Stomach (tissue), 9 donors: Measurements from ENCODE around the gene NTRK3. TPM values are rescaled to one million over a fixed set of nuclear protein-coding genes. Genes with fewer than 3 reads are reported as not detected.

ENCODE experiments used
- DNase-seq, 2 donors: peaks; one replicate each; pipeline versions ENCODE4 v3.0.0 to v3.0.0-alpha.2; 2013 to 2019
- H3K27ac ChIP-seq, 5 donors: fragments of 200-600 bp in 4 of 5; sonication (generic) in 4 of 5; one replicate each; pipeline ENCODE4 v1.5.1; 2013 to 2019; ENCODE audit warnings: mild to moderate bottlenecking in 1 of 5, moderate library complexity in 1 of 5
- H3K27me3 ChIP-seq, 3 donors: fragments of 200-600 bp; sonication (generic); one replicate each; pipeline ENCODE4 v1.5.1; 2017 to 2019; ENCODE audit warnings: mixed run types in 1 of 3
- H3K36me3 ChIP-seq, 4 donors: fragments of 200-600 bp; sonication (generic); 1 replicate in 3 of 4; 2 replicates in 1 of 4; pipeline ENCODE4 v1.5.1; 2016 to 2019
- H3K4me1 ChIP-seq, 4 donors: fragments of 200-600 bp; sonication (generic); one replicate each; pipeline ENCODE4 v1.5.1; 2016 to 2019
- H3K4me3 ChIP-seq, 4 donors: fragments of 200-600 bp; sonication (generic) in 3 of 4; one replicate each; pipeline ENCODE4 v1.5.1; 2016 to 2019; ENCODE audit warnings: mild to moderate bottlenecking in 1 of 4
- H3K9me3 ChIP-seq, 4 donors: fragments of 200-600 bp; sonication (generic); one replicate each; pipeline ENCODE4 v1.5.1; 2016 to 2019
- EP300 ChIP-seq: sonication (generic); formaldehyde crosslinking; IDR thresholded peaks from one replicate; pipeline ENCODE4 v1.6.1; 2017; ENCODE audit warnings: antibody characterized with exemption
- POLR2A ChIP-seq, 4 donors: fragments of 450-650 bp; IDR thresholded peaks; one replicate each; pipeline ENCODE4 v1.6.1; 2016; ENCODE audit warnings: antibody characterized with exemption in 4 of 4, control low read depth in 2 of 4, mild to moderate bottlenecking in 1 of 4, moderate library complexity in 1 of 4
- POLR2AphosphoS5 ChIP-seq, 3 donors: sonication (generic); formaldehyde crosslinking; IDR thresholded peaks; one replicate each; pipeline ENCODE4 v1.6.1; 2016; ENCODE audit warnings: antibody characterized with exemption in 3 of 3
- WGBS, 5 donors: extraction: QIAGEN DNeasy Blood & Tissue Kit in 3 of 5; methylation state at CpG; one replicate each; pipeline versions ENCODE4 v1.1.5 to v1.1.7; 2013 to 2018; 5-methylcytosine and 5-hydroxymethylcytosine counted together
- intact Hi-C: fragments of 100-400 bp; cut with DNase I; formaldehyde crosslinking; loops from one replicate; pipeline ENCODE4 v1.15.1; 2023; ENCODE audit warnings: low total_unique reads
- polyA plus RNA-seq, 3 donors: library from polyadenylated mRNA; stranded (reverse); fragments of 200-250 nt; gene quantifications; one replicate each; pipeline ENCODE4 v1.2.3, GENCODE V29; 2013
- total RNA-seq, 5 donors: library from RNA; depleted of rRNA; stranded (reverse); fragments of >200 nt; gene quantifications; one replicate each; pipeline versions ENCODE4 v1.1.0 to v1.2.3, GENCODE V29; 2014 to 2016
- TF ChIP-seq, protein P1 (sequence below), 7 experiments: fragments of 450-650 bp in 4 of 7; fragments of 200-600 bp in 3 of 7; sonication (generic) in 3 of 7; IDR thresholded peaks; one replicate each; pipeline ENCODE4 v1.5.1; 2016 to 2019; ENCODE audit warnings: antibody characterized with exemption in 7 of 7, control low read depth in 2 of 7, mild to moderate bottlenecking in 1 of 7
- donor health status: healthy with polysubstance abuse.
- donor health status: Bipolar disorder and iron deficiency.
- donor health status: healthy.

The NTRK3 gene
- total and polyA plus RNA-seq, 8 donors: under 0.01 to 18.2 (median 1.0) TPM; not detected in 1

DNA sequence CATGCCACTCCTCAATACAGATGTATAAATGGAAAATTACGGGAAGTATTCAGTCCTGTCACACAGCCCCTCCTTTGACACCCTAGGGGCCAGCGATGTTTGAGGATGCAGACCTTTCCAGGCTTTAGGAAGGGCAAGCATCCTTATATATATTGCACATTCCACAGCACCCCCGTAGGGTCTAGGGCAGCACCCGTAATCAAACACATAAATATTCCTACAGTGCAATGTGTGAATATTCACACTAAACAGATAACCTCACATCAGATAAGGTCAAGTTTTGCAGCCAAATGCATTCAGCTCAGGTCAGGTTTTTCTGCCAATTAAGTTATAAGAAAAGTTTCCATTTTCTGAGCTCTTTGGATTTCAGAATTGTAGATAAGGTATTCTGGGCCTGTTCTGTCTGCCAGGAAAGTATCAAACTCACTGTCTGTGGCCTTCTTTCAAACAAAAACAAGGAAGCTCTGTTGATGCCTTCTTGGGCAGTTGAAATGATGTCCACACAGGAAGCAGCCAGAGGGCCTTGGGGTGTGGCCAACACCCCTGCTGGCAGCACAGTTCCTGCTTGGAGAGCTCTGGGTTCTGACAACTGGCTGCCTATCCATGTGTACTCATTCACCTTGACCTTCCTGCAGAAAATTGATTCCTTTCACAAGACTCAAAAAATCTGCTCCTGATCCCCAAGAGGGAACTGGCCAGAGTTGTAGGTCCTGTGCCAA is 427.0 kb downstream of the NTRK3 start:
- WGBS, 5 donors: 60 to 76% (median 69%) methylated on average over 4 of the region's 4 CpGs
- Histone ChIP-seq H3K36me3 (no peaks in the 10 kb centered on the region), H3K27me3 (no peaks in the 10 kb centered on the region), H3K27ac (no peak overlapping the region), H3K9me3 (no peaks in the 10 kb centered on the region), H3K4me3 (no peak overlapping the region), H3K4me1 (no peaks in the 10 kb centered on the region)
- TF ChIP-seq, protein P1, sequence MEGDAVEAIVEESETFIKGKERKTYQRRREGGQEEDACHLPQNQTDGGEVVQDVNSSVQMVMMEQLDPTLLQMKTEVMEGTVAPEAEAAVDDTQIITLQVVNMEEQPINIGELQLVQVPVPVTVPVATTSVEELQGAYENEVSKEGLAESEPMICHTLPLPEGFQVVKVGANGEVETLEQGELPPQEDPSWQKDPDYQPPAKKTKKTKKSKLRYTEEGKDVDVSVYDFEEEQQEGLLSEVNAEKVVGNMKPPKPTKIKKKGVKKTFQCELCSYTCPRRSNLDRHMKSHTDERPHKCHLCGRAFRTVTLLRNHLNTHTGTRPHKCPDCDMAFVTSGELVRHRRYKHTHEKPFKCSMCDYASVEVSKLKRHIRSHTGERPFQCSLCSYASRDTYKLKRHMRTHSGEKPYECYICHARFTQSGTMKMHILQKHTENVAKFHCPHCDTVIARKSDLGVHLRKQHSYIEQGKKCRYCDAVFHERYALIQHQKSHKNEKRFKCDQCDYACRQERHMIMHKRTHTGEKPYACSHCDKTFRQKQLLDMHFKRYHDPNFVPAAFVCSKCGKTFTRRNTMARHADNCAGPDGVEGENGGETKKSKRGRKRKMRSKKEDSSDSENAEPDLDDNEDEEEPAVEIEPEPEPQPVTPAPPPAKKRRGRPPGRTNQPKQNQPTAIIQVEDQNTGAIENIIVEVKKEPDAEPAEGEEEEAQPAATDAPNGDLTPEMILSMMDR (IDR thresholded peaks at IDR 0.05): no peak
- no peak for TF ChIP-seq EP300
- TF ChIP-seq POLR2AphosphoS5 (IDR thresholded peaks at IDR 0.05): no peak
- no peak for TF ChIP-seq POLR2A (IDR thresholded peaks at IDR 0.05)
- intact Hi-C loops: no loop called here
- DNase-seq: no peak

DNA sequence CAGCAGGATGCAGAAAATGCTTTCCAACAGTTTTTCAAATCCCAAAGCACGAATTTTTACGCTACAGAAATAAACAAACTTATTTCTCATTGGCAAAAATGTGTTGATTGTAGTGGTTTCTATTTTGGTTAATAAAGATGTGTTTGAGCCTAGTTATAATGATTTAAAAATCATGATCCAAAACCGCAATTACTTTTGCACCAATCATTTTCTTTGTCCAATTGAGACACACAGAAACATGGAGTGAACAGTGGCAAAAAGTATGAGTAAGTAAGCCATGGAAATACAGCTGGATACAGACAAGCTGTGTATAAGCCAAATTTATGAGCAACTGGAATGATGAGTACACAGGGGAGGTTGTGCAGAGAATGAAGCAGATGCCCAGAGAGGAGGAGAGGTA is 427.9 kb downstream of the NTRK3 start:
- WGBS, 5 donors: 61 to 76% (median 69%) methylated on average over 3 of the region's 3 CpGs
- Histone ChIP-seq H3K27me3 (no peaks in the 10 kb centered on the region), H3K36me3 (no peaks in the 10 kb centered on the region), H3K9me3 (no peaks in the 10 kb centered on the region), H3K27ac (no peak overlapping the region), H3K4me3 (no peak overlapping the region), H3K4me1 (no peaks in the 10 kb centered on the region)
- intact Hi-C loops: no loop called here
- TF ChIP-seq POLR2A (IDR thresholded peaks at IDR 0.05) (no peak), POLR2AphosphoS5 (IDR thresholded peaks at IDR 0.05) (no peak), EP300 (no peak)
- TF ChIP-seq, protein P1 (IDR thresholded peaks at IDR 0.05): no peak
- DNase-seq: no peak

DNA sequence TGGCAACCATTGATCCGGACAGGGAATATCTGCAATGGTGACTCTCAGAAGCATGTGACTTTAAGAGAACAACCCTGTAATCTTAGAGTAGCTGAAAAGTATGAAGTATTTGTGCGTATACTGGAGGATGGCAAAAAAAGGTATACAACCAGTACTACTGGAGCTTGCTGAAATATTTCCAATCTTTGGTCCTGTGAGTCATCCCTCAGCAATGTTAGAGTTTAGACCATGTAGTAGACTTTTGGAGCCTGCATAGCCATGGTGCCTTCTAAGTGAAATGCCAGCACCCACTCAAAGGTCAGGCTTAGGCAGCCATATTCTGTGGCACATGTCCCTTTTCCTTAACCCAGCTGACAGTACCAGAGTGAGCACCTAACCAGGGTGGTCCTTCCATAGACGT is 429.4 kb downstream of the NTRK3 start:
- no peaks in the 10 kb centered on the region for H3K36me3 ChIP-seq
- TF ChIP-seq, protein P1 (IDR thresholded peaks at IDR 0.05): no peak
- TF ChIP-seq POLR2A (IDR thresholded peaks at IDR 0.05) (no peak), POLR2AphosphoS5 (IDR thresholded peaks at IDR 0.05) (no peak), EP300 (no peak)
- WGBS, 5 donors: 77 to 83% (median 81%) methylated on average over 3 of the region's 3 CpGs
- no peaks in the 10 kb centered on the region for H3K27me3 ChIP-seq
- H3K4me1 ChIP-seq: no peaks in the 10 kb centered on the region
- H3K27ac ChIP-seq: no peak overlapping the region
- no peak overlapping the region for H3K4me3 ChIP-seq
- H3K9me3 ChIP-seq: no peaks in the 10 kb centered on the region
- no peak for DNase-seq
- intact Hi-C loops: no loop called here

DNA sequence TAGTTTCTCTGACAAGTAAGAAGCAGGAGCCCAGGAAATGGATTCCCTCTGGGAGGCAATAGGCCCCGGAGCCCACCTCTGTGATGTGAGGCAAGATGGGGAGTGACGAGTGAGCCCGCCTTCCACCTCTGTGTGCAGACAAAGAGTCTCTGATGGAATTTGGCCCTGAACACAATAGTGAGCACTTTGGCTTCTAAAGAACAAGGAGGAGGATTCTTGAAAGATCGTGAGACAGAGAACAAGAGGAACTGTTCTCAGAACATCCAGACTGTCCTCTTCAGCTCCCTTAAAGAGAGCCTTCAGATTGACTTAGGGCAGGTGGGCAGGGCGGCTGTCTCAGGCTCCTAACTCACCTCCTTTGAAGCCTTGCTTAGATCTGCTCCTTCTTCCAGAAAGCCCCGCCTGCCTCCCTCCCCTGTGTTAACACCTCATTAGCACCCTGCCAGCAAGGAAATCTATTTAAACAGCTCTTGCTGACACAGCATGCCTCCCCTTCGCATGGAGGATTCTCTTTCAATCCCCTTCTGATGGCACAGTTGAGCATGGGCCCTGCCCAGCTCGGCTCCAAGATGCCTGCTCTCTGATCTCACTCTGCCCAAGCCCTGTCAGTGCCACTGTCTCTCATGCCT is 430.3 kb downstream of the NTRK3 start:
- Histone ChIP-seq H3K4me3 (no peak overlapping the region), H3K4me1 (no peaks in the 10 kb centered on the region), H3K27me3 (no peaks in the 10 kb centered on the region), H3K9me3 (no peaks in the 10 kb centered on the region), H3K36me3 (no peaks in the 10 kb centered on the region), H3K27ac (no peak overlapping the region)
- intact Hi-C loops: no loop called here
- whole genome bisulfite sequencing, 5 donors: 27 to 44% (median 33%) methylated on average over 8 of the region's 8 CpGs
- no peak for DNase-seq
- TF ChIP-seq, protein P1 (IDR thresholded peaks at IDR 0.05): no peak
- TF ChIP-seq POLR2AphosphoS5 (IDR thresholded peaks at IDR 0.05) (no peak), EP300 (no peak), POLR2A (IDR thresholded peaks at IDR 0.05) (no peak)
